ENCODE data around the gene CACNA1C.

The CACNA1C gene

GRCh38 chr12:2137711-2138110 is 84.9 kb downstream of the CACNA1C start:
- no peak for DNase-seq (ENCODE audit: low read depth in 2 of 3, low spot score in 2 of 3)

- DNase-seq (ENCODE audit: low read depth in 2 of 3, low spot score in 2 of 3): no peak
These were observed 85.5 kb downstream of the CACNA1C start for GRCh38 chr12:2138294-2138693.

GRCh38 chr12:2138871-2139308 is 86.1 kb downstream of the CACNA1C start:
- no peak for DNase-seq (ENCODE audit: low read depth in 2 of 3, low spot score in 2 of 3)

DNA sequence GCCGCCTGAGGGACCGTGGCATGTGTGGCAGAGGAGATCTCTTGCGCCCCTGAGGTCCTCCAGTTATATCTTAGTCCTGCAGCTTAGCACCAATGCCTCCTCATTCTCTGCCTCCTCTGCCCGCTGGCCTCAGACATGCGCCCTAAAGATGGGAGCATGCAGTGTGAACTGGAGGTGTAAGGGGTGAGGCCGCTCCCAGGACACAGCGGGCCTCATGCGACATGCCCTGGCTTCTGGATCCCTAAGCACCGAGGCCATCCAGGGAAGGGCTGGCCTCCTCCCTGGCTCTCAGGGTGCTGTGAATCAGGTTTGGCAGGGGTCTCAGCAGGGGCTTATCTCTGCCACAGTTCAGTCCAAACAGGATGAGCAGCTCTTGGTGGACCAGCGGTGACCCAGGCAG is 86.9 kb downstream of the CACNA1C start:
- DNase-seq (ENCODE audit: low read depth in 2 of 3, low spot score in 2 of 3): no peak

DNA sequence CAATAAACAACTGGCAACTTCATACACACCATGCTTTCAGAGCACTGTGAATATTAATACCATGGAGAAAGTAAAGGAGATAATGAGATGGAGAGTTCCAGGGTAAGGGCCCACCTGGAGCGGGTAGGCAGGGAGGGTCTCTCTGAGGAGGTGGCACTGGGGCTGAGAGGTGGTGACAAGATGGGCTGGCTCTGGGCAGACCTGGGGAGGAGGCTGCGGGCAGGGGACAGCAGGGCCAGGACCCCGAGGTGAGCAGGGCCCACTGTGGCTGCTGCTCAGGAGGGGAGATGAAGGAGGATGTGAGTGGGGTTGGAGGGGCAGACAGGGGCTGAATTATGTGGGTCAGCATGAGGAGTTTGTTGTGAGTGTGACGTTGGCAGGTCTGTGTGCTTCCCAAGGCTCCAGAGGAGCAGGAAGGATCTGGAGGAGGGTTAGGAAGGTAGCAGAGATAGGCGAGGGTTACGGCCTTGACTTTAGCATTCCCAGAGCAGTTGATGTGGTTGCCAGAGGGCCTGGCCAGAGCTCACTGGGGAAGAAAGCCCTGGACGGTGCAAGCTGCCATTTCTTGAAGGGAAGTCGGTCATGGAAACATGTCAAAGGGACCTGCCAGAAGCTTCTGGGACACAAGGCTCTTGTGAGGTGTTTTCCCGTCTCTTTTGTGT is 88.2 kb downstream of the CACNA1C start:
- no peak for DNase-seq (ENCODE audit: low read depth in 2 of 3, low spot score in 2 of 3)

- no peak for DNase-seq (ENCODE audit: low read depth in 2 of 3, low spot score in 2 of 3)
These were observed 89.3 kb downstream of the CACNA1C start for GRCh38 chr12:2142068-2142467.

DNA sequence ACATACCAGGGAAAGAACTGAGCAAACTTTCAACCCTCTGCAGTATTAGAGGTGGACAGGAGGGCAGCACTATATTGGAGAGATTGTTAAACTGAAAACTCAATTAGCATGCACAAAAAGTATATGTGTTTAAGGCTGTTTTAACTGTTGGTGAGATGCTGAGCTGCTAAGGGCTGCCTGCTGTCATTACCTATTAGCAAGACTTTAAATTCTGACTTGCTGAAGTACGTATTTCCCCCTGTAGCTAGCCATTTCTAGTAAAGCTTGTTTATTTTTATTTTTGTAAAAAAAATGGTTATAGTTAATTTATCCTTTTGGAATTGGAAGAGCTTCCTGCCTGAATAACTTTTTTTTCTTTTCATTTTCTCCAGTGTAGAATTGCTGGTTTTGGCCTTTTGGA is 92.2 kb downstream of the CACNA1C start:
- no peak for DNase-seq (ENCODE audit: low read depth in 2 of 3, low spot score in 2 of 3)

DNA sequence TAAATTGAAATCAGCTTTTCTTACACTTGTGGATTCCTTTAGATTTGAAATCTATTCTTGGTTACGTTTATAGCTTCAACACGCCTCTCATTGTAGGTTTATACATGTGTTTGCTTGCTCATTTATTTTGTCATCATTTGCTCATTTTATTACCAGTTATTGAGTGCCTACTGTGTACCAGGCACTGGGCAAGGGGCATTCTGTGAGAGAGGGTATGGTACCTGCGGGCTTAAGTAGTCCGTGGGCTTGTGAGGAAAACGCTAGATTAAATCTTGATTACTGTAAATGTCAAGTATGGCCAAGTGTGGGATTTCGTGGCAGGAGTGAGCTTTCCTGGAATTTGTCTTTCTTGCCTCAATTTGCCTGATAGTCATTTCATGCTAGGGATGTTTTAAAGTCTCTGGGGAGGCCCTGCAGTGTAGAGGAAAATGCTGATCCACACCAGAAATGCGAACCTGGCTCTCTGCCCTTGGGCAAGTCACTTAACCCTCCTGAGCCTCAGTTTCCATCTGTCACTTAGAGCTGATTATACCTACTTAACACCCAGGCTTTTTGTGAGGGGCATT is 92.7 kb downstream of the CACNA1C start:
- no peak for DNase-seq (ENCODE audit: low read depth in 2 of 3, low spot score in 2 of 3)

- no peak for DNase-seq (ENCODE audit: low read depth in 2 of 3, low spot score in 2 of 3)
These were observed 94.5 kb downstream of the CACNA1C start for GRCh38 chr12:2147335-2147734.

GRCh38 chr12:2149091-2149490 is 96.3 kb downstream of the CACNA1C start:
- DNase-seq (ENCODE audit: low read depth in 2 of 3, low spot score in 2 of 3): no peak

- DNase-seq (ENCODE audit: low read depth in 2 of 3, low spot score in 2 of 3): no peak
These were observed 98.0 kb downstream of the CACNA1C start for GRCh38 chr12:2150833-2151232.

GRCh38 chr12:2151391-2151790 is 98.6 kb downstream of the CACNA1C start:
- no peak for DNase-seq (ENCODE audit: low read depth in 2 of 3, low spot score in 2 of 3)

DNA sequence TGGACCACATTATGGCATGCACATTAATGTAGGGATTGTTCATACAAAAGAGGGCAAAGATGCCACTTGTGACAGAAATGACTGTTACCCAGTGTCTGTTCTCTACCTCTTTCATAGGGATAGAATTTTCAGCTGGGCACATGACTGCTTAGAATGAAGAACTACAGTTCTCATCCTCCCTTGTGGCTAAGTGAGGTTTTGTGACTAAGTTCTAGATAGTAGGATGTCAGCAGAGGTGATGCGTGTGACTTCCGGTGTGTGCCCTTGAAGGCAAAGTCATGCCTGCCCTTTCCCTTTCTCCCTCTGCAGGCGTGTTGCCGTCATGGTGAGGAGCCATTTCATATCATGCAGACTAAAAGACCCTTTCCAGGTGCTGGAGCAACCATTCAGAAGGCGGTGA is 99.3 kb downstream of the CACNA1C start:
- DNase-seq (ENCODE audit: low read depth in 2 of 3, low spot score in 2 of 3): no peak

GRCh38 chr12:2154050-2154449 is 101.3 kb downstream of the CACNA1C start:
- no peak for DNase-seq (ENCODE audit: low read depth in 2 of 3, low spot score in 2 of 3)

GRCh38 chr12:2154521-2154920 is 101.7 kb downstream of the CACNA1C start:
- DNase-seq (ENCODE audit: low read depth in 2 of 3, low spot score in 2 of 3): no peak

GRCh38 chr12:2156333-2156732 is 103.5 kb downstream of the CACNA1C start:
- DNase-seq (ENCODE audit: low read depth in 2 of 3, low spot score in 2 of 3): no peak

DNA sequence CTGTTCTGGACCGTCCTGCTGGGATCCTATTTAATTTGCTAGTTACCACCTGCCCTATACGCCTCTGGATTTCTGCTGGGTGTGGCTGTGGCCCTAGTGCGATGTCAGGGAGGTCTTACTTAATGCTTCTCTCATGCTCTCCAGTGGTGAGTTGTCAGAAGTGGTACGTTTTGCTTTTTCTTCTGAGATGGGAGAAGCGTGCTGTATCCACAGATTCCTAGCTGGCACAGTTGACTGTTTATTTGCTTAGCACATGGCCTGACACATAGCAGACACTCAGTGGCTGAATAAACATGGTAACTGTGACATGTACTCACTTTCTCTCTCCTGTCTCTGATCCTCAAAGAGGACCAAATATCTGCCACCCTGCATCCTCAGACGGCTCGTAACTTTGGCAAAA is 107.3 kb downstream of the CACNA1C start:
- DNase-seq (ENCODE audit: low read depth in 2 of 3, low spot score in 2 of 3): no peak

GRCh38 chr12:2161473-2161872 is 108.7 kb downstream of the CACNA1C start:
- DNase-seq (ENCODE audit: low read depth in 2 of 3, low spot score in 2 of 3): no peak

DNA sequence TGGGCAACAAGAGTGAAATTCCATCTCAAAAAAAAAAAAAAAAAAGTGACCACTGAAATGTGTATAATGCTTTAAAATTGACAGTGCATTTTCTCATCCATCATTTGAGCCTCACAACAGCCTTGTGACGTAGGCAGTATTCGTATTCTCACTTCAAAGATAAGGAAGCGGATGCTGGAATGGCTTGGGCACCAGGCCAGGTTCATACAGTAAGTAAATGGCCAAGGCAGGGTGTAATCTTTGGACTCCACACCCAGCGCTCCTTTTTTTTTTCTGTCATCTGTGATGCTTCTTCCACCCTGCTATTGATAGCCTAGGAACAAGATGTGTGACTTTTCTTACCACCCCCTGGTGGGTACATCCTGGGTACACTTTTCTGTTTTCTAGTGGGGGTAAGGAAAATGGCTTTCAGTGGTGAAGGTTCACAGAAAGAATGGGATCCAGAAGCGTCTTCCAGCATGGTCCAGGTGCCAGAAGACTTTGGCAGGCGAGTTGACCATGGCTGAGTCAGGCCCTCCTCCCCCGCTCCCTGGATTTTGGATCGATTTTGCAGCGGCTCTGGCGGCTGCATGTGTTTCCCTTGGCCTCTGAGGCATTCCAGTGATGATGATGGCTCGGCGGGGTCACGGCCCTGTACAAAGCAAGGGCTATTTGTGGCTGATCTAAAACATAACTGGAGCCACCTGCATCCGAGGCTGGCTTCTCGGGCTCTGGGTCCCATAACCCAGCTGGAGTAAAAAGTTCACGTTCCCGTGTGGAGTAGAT is 110.6 kb downstream of the CACNA1C start:
- DNase-seq (ENCODE audit: low read depth in 2 of 3, low spot score in 2 of 3): no peak

- no peak for DNase-seq (ENCODE audit: low read depth in 2 of 3, low spot score in 2 of 3)
These were observed 112.2 kb downstream of the CACNA1C start for GRCh38 chr12:2165021-2165420.

DNA sequence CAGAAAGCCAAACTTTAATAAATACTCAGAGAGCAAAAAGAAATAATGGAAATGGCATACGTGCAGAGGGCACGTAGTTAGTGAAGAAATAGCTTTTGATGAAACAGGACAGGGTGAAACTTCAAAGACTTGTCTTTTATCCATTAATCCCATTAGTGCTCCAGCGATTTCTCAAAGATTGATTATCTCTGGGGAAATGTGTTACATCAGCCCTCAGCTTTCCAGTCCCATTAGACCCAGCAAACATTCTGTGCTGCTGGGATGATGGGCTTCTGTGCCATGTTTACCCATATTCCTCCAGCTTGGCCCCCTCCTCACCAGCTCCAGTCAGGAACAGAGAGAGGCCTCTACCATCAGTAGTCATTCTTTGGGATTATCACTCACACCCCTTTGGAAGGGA is 113.1 kb downstream of the CACNA1C start:
- DNase-seq (ENCODE audit: low read depth in 2 of 3, low spot score in 2 of 3): no peak

- no peak for DNase-seq (ENCODE audit: low read depth in 2 of 3, low spot score in 2 of 3)
These were observed 113.9 kb downstream of the CACNA1C start for GRCh38 chr12:2166696-2167095.
